ENCODE data around the gene DTD2.

GRCh38 chr14:31487886-31488285 lies 30.6 kb upstream of the DTD2 start, which contains the start of gene GPR33:
- TF ChIP-seq RFX5 (IDR thresholded peaks at IDR 0.05; ENCODE audit: low read depth, low read length) (no peak), RCOR1 (IDR thresholded peaks at IDR 0.05; ENCODE audit: insufficient replicate concordance, low read length) (no peak), BHLHE40 (IDR thresholded peaks at IDR 0.05; ENCODE audit: low read depth, low read length) (no peak), CTCF (conservative IDR thresholded peaks at IDR 0.05; ENCODE audit: low read depth, low read length) (no peak), ELK1 (IDR thresholded peaks at IDR 0.05; ENCODE audit: borderline replicate concordance, low read depth, low read length) (no peak), SMC3 (IDR thresholded peaks at IDR 0.05; ENCODE audit: low read depth, low read length) (no peak)
